Astrocyte (in vitro differentiated cells and primary cell): ENCODE measurements around the gene RTL10. TPM values are rescaled to one million over a fixed set of nuclear protein-coding genes. Genes with fewer than 3 reads are reported as not detected.

Source experiments
- DNase-seq: peaks from one replicate; pipeline ENCODE4 v3.0.0-alpha.2; 2010; ENCODE audit warnings: low read depth
- FAIRE-seq: peaks from 2 replicates; lab custom pipeline; 2011; peaks lifted over from hg19 to GRCh38; lab: Jason Lieb, UNC
- H2AFZ ChIP-seq: 2 replicates; pipeline ENCODE4 v1.6.0; 2012; ENCODE audit warnings: low read depth, low read length, inconsistent platforms
- H3K27ac ChIP-seq: 2 replicates; pipeline ENCODE4 v1.5.1; 2011; ENCODE audit warnings: low read depth, low read length, inconsistent platforms
- H3K27me3 ChIP-seq: 2 replicates; pipeline ENCODE4 v1.6.0; 2011; ENCODE audit warnings: low read length, inconsistent platforms; ENCODE audit not compliant: insufficient read depth
- H3K36me3 ChIP-seq: 2 replicates; pipeline ENCODE4 v1.5.1; 2011; ENCODE audit warnings: low read length, inconsistent platforms; ENCODE audit not compliant: insufficient read depth
- H3K4me1 ChIP-seq: 2 replicates; pipeline ENCODE4 v1.5.1; 2011; ENCODE audit warnings: low read length, inconsistent platforms; ENCODE audit not compliant: insufficient read depth
- H3K4me2 ChIP-seq: 2 replicates; pipeline ENCODE4 v1.6.0; 2012; ENCODE audit warnings: low read length, inconsistent platforms
- H3K4me3 ChIP-seq: 2 replicates; pipeline ENCODE4 v1.5.1; 2011; ENCODE audit warnings: low read depth, mild to moderate bottlenecking, low read length, inconsistent platforms; ENCODE audit not compliant: insufficient read depth
- H3K79me2 ChIP-seq: 2 replicates; pipeline ENCODE4 v1.6.0; 2012; ENCODE audit warnings: mild to moderate bottlenecking, low read length, inconsistent platforms; ENCODE audit not compliant: insufficient read depth
- H3K9ac ChIP-seq: 2 replicates; pipeline ENCODE4 v1.6.0; 2012; ENCODE audit warnings: mild to moderate bottlenecking, low read length, inconsistent platforms
- H3K9me3 ChIP-seq: 2 replicates; pipeline ENCODE4 v1.5.1; 2012; ENCODE audit warnings: low read depth, mild to moderate bottlenecking, low read length, inconsistent platforms; ENCODE audit not compliant: insufficient read depth
- H4K20me1 ChIP-seq: 2 replicates; pipeline ENCODE4 v1.6.0; 2012; ENCODE audit warnings: low read length, inconsistent platforms; ENCODE audit not compliant: insufficient read depth
- H3K27ac Mint-ChIP-seq: one replicate; pipeline ENCODE4 v1.8.0; 2021; ENCODE audit warnings: mild to moderate bottlenecking, mixed read lengths; ENCODE audit not compliant: unreplicated experiment
- H3K27me3 Mint-ChIP-seq: one replicate; pipeline ENCODE4 v1.8.0; 2021; ENCODE audit warnings: low read depth, mixed read lengths; ENCODE audit not compliant: unreplicated experiment
- H3K36me3 Mint-ChIP-seq: one replicate; pipeline ENCODE4 v1.8.0; 2021; ENCODE audit warnings: low read depth, mixed read lengths; ENCODE audit not compliant: unreplicated experiment
- H3K4me1 Mint-ChIP-seq: one replicate; pipeline ENCODE4 v1.8.0; 2021; ENCODE audit warnings: low read depth, mixed read lengths; ENCODE audit not compliant: unreplicated experiment
- H3K4me3 Mint-ChIP-seq: one replicate; pipeline ENCODE4 v1.8.0; 2021; ENCODE audit warnings: mild to moderate bottlenecking, moderate library complexity, mixed read lengths; ENCODE audit not compliant: unreplicated experiment
- H3K9me3 Mint-ChIP-seq: one replicate; pipeline ENCODE4 v1.8.0; 2021; ENCODE audit warnings: mild to moderate bottlenecking, mixed read lengths; ENCODE audit not compliant: unreplicated experiment
- CTCF ChIP-seq: IDR thresholded peaks from 2 replicates; pipeline ENCODE4 v1.5.1; 2011; ENCODE audit warnings: low read depth, mild to moderate bottlenecking, inconsistent platforms, low read length, moderate library complexity; ENCODE audit not compliant: insufficient read depth
- EZH2 ChIP-seq: IDR thresholded peaks from 2 replicates; pipeline ENCODE4 v1.6.1; 2012; ENCODE audit warnings: mild to moderate bottlenecking, low read length, inconsistent platforms; ENCODE audit not compliant: insufficient read depth
- total RNA-seq: library from RNA; stranded (reverse); gene quantifications from 2 replicates; pipeline ENCODE4 v1.2.1, GENCODE V29; 2021

The RTL10 gene
- total RNA-seq, 1 donor from 2014 or later: 43.0 TPM

GRCh38 chr22:19893363-19893762 lies 38.7 kb upstream of the RTL10 start:
- Histone ChIP-seq H3K36me3 (no peaks in the 10 kb centered on the region), H4K20me1 (no peaks in the 10 kb centered on the region), H3K4me1 (peaks cover 30% of the 10 kb centered on the region), H3K27me3 (no peaks in the 10 kb centered on the region), H3K4me3 (no peak overlapping the region), H3K27ac (no peak overlapping the region), H3K79me2 (no peaks in the 10 kb centered on the region), H3K9me3 (no peaks in the 10 kb centered on the region), H2AFZ (no peak overlapping the region), H3K9ac (no peak overlapping the region), H3K4me2 (no peak overlapping the region)
- FAIRE-seq: no peak
- Mint-ChIP-seq H3K27ac (no peak overlapping the region), H3K9me3 (no peaks in the 10 kb centered on the region), H3K27me3 (no peaks in the 10 kb centered on the region), H3K36me3 (peaks cover 2% of the 10 kb centered on the region), H3K4me1 (peaks cover 30% of the 10 kb centered on the region), H3K4me3 (no peak overlapping the region)
- TF ChIP-seq EZH2: no peak
- no peak for TF ChIP-seq CTCF
- DNase-seq: no peak

- H3K4me3 Mint-ChIP-seq: no peak overlapping the region
- Histone ChIP-seq H3K27ac (peak overlapping the region; percentile 91), H3K4me3 (no peak overlapping the region), H3K79me2 (no peaks in the 10 kb centered on the region), H3K27me3 (no peaks in the 10 kb centered on the region), H4K20me1 (no peaks in the 10 kb centered on the region), H3K9ac (no peak overlapping the region), H3K36me3 (no peaks in the 10 kb centered on the region), H2AFZ (no peak overlapping the region), H3K4me2 (peak overlapping the region; percentile 72), H3K9me3 (no peaks in the 10 kb centered on the region), H3K4me1 (peaks cover 30% of the 10 kb centered on the region)
- no peaks in the 10 kb centered on the region for H3K27me3 Mint-ChIP-seq
- peaks cover 2% of the 10 kb centered on the region for H3K36me3 Mint-ChIP-seq
- no peak for FAIRE-seq
- H3K9me3 Mint-ChIP-seq: no peaks in the 10 kb centered on the region
- DNase-seq: no peak
- TF ChIP-seq CTCF (no peak), EZH2 (no peak)
- peaks cover 30% of the 10 kb centered on the region for H3K4me1 Mint-ChIP-seq
- H3K27ac Mint-ChIP-seq: peak overlapping the region; percentile 94
These were observed 38.3 kb upstream of the RTL10 start for GRCh38 chr22:19892925-19893324.

GRCh38 chr22:19892257-19892879 lies 37.7 kb upstream of the RTL10 start:
- Mint-ChIP-seq H3K27ac (peak overlapping the region; percentile 94), H3K4me1 (peaks cover 30% of the 10 kb centered on the region), H3K4me3 (no peak overlapping the region), H3K36me3 (peaks cover 3% of the 10 kb centered on the region), H3K9me3 (no peaks in the 10 kb centered on the region), H3K27me3 (no peaks in the 10 kb centered on the region)
- no peaks in the 10 kb centered on the region for H3K79me2 ChIP-seq
- peak overlapping the region; percentile 61 for H3K9ac ChIP-seq
- peaks cover 30% of the 10 kb centered on the region for H3K4me1 ChIP-seq
- no peaks in the 10 kb centered on the region for H4K20me1 ChIP-seq
- peak overlapping the region; percentile 20 for H2AFZ ChIP-seq
- no peak overlapping the region for H3K4me3 ChIP-seq
- peak overlapping the region; percentile 91 for H3K27ac ChIP-seq
- DNase-seq (peak; percentile 26), FAIRE-seq (no peak)
- no peaks in the 10 kb centered on the region for H3K27me3 ChIP-seq
- no peaks in the 10 kb centered on the region for H3K9me3 ChIP-seq
- TF ChIP-seq CTCF (no peak), EZH2 (no peak)
- no peaks in the 10 kb centered on the region for H3K36me3 ChIP-seq
- peak overlapping the region; percentile 72 for H3K4me2 ChIP-seq
